ENCODE data around the gene ARFGEF3.

Gene ARFGEF3

GRCh38 chr6:138378463-138378862, 216.7 kb downstream of the ARFGEF3 start:
- H3K9me3 ChIP-seq (ENCODE audit: control insufficient read depth, low read length) = no peaks in the 10 kb centered on the region
- H3K36me3 ChIP-seq (ENCODE audit: control insufficient read depth, insufficient read depth, low read length) = no peaks in the 10 kb centered on the region
- peaks cover 3% of the 10 kb centered on the region for H3K27me3 ChIP-seq (replicated peaks; ENCODE audit: control insufficient read depth, insufficient read depth, low read length, poor library complexity, severe bottlenecking)
- H3K4me3 ChIP-seq (ENCODE audit: insufficient read depth, low read depth, low read length, poor library complexity, severe bottlenecking) = no peak overlapping the region
- no peaks in the 10 kb centered on the region for H3K4me1 ChIP-seq (ENCODE audit: control insufficient read depth, insufficient read depth, low read length, poor library complexity, severe bottlenecking)
- no peak for DNase-seq
- no peak overlapping the region for H3K27ac ChIP-seq (ENCODE audit: insufficient read depth, low read length, poor library complexity, severe bottlenecking)

- no peaks in the 10 kb centered on the region for H3K9me3 ChIP-seq (ENCODE audit: control insufficient read depth, low read length)
- H3K27me3 ChIP-seq (replicated peaks; ENCODE audit: control insufficient read depth, insufficient read depth, low read length, poor library complexity, severe bottlenecking) = peaks cover 3% of the 10 kb centered on the region
- no peaks in the 10 kb centered on the region for H3K36me3 ChIP-seq (ENCODE audit: control insufficient read depth, insufficient read depth, low read length)
- H3K4me3 ChIP-seq (ENCODE audit: insufficient read depth, low read depth, low read length, poor library complexity, severe bottlenecking) = no peak overlapping the region
- no peak for DNase-seq
- no peak overlapping the region for H3K27ac ChIP-seq (ENCODE audit: insufficient read depth, low read length, poor library complexity, severe bottlenecking)
- H3K4me1 ChIP-seq (ENCODE audit: control insufficient read depth, insufficient read depth, low read length, poor library complexity, severe bottlenecking) = no peaks in the 10 kb centered on the region
Measured at GRCh38 chr6:138382498-138383265, 220.9 kb downstream of the ARFGEF3 start.

GRCh38 chr6:138383776-138384175, 222.0 kb downstream of the ARFGEF3 start:
- Histone ChIP-seq H3K27ac (ENCODE audit: insufficient read depth, low read length, poor library complexity, severe bottlenecking) (no peak overlapping the region), H3K4me1 (ENCODE audit: control insufficient read depth, insufficient read depth, low read length, poor library complexity, severe bottlenecking) (no peaks in the 10 kb centered on the region), H3K36me3 (ENCODE audit: control insufficient read depth, insufficient read depth, low read length) (no peaks in the 10 kb centered on the region), H3K27me3 (replicated peaks; ENCODE audit: control insufficient read depth, insufficient read depth, low read length, poor library complexity, severe bottlenecking) (peaks cover 3% of the 10 kb centered on the region), H3K4me3 (ENCODE audit: insufficient read depth, low read depth, low read length, poor library complexity, severe bottlenecking) (no peak overlapping the region), H3K9me3 (ENCODE audit: control insufficient read depth, low read length) (no peaks in the 10 kb centered on the region)
- no peak for DNase-seq

- no peak for DNase-seq
- no peaks in the 10 kb centered on the region for H3K36me3 ChIP-seq (ENCODE audit: control insufficient read depth, insufficient read depth, low read length)
- no peaks in the 10 kb centered on the region for H3K27me3 ChIP-seq (replicated peaks; ENCODE audit: control insufficient read depth, insufficient read depth, low read length, poor library complexity, severe bottlenecking)
- no peak overlapping the region for H3K4me3 ChIP-seq (ENCODE audit: insufficient read depth, low read depth, low read length, poor library complexity, severe bottlenecking)
- no peaks in the 10 kb centered on the region for H3K4me1 ChIP-seq (ENCODE audit: control insufficient read depth, insufficient read depth, low read length, poor library complexity, severe bottlenecking)
- H3K27ac ChIP-seq (ENCODE audit: insufficient read depth, low read length, poor library complexity, severe bottlenecking) = no peak overlapping the region
- no peaks in the 10 kb centered on the region for H3K9me3 ChIP-seq (ENCODE audit: control insufficient read depth, low read length)
Measured at GRCh38 chr6:138386897-138387296, 225.2 kb downstream of the ARFGEF3 start.

- no peaks in the 10 kb centered on the region for H3K9me3 ChIP-seq (ENCODE audit: control insufficient read depth, low read length)
- H3K27me3 ChIP-seq (replicated peaks; ENCODE audit: control insufficient read depth, insufficient read depth, low read length, poor library complexity, severe bottlenecking) = no peaks in the 10 kb centered on the region
- H3K36me3 ChIP-seq (ENCODE audit: control insufficient read depth, insufficient read depth, low read length) = no peaks in the 10 kb centered on the region
- H3K27ac ChIP-seq (ENCODE audit: insufficient read depth, low read length, poor library complexity, severe bottlenecking) = no peak overlapping the region
- no peak overlapping the region for H3K4me3 ChIP-seq (ENCODE audit: insufficient read depth, low read depth, low read length, poor library complexity, severe bottlenecking)
- H3K4me1 ChIP-seq (ENCODE audit: control insufficient read depth, insufficient read depth, low read length, poor library complexity, severe bottlenecking) = no peaks in the 10 kb centered on the region
- DNase-seq = no peak
Measured at GRCh38 chr6:138387577-138388368, 226.0 kb downstream of the ARFGEF3 start.

GRCh38 chr6:138389551-138389950, 227.8 kb downstream of the ARFGEF3 start:
- H3K4me1 ChIP-seq (ENCODE audit: control insufficient read depth, insufficient read depth, low read length, poor library complexity, severe bottlenecking) = no peaks in the 10 kb centered on the region
- no peaks in the 10 kb centered on the region for H3K9me3 ChIP-seq (ENCODE audit: control insufficient read depth, low read length)
- no peak overlapping the region for H3K27ac ChIP-seq (ENCODE audit: insufficient read depth, low read length, poor library complexity, severe bottlenecking)
- H3K36me3 ChIP-seq (ENCODE audit: control insufficient read depth, insufficient read depth, low read length) = no peaks in the 10 kb centered on the region
- no peak overlapping the region for H3K4me3 ChIP-seq (ENCODE audit: insufficient read depth, low read depth, low read length, poor library complexity, severe bottlenecking)
- no peak for DNase-seq
- H3K27me3 ChIP-seq (replicated peaks; ENCODE audit: control insufficient read depth, insufficient read depth, low read length, poor library complexity, severe bottlenecking) = no peaks in the 10 kb centered on the region
